ENCODE data around the gene P2RY4. TPM values are rescaled to one million over a fixed set of nuclear protein-coding genes. Genes with fewer than 3 reads are reported as not detected.
"Not testable (repeated sequence)": the region's sequence is repeated elsewhere in the genome, so short reads cannot be mapped to it uniquely, and the experiment has no call there.

The P2RY4 gene
- total and polyA plus RNA-seq, 2 donors = 0.02 TPM; not detected in 1

DNA sequence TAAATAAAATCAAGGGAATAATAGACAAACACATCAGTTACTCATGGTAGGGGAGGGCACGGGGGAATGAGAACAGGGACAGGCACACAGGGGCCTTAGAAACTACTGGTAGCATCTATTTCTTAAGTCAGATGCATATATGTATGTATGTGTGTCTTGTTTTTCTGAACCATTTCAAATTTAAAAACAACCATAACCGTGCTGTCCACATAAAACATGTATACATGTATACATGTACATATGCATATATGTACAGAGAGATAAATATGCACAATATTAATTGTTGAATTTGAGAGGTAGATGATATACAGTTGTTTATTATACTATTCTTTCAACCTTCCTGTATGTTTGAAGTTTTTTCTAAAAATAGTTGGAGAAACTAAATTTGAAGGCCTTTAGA lies 33.3 kb downstream of the P2RY4 start:
- Histone ChIP-seq H3K36me3 (ENCODE audit: control insufficient read depth in 2 of 2, insufficient read depth in 2 of 2, low read length in 1 of 2) (no peaks in the 10 kb centered on the region), H3K4me3 (ENCODE audit: low read length in 2 of 2) (no peak overlapping the region), H3K27me3 (ENCODE audit: control insufficient read depth in 2 of 2, insufficient read depth in 1 of 2, low read length in 1 of 2) (no peaks in the 10 kb centered on the region), H3K9me3 (ENCODE audit: control insufficient read depth in 2 of 2, insufficient read depth in 1 of 2, low read length in 1 of 2) (no peaks in the 10 kb centered on the region), H3K4me1 (ENCODE audit: control insufficient read depth in 2 of 2, insufficient read depth in 2 of 2, low read length in 2 of 2) (no peaks in the 10 kb centered on the region), H3K27ac (ENCODE audit: low read depth in 1 of 2, low read length in 1 of 2) (no peak overlapping the region)
- no peak for DNase-seq (ENCODE audit: low read depth in 6 of 9, low spot score in 9 of 9)
- 97% methylated on average over 2 of the region's 2 CpGs for WGBS

DNA sequence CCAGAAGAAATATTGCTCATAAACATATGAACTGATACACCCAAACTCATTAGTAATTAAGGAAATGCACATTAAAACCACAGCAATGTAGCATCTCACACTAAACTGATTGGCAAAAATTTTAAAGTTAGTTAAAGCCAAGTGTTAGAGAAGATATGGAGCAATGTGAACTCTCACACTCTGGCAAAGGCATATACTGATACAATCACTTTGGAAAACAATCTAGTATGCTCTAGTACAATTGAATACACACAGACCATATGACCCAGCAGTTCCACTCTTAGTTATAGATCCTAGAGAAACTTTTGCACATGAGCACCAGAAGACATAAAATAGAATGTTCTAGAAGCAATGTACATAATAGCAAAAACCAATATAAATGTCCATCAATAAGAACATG lies 34.0 kb downstream of the P2RY4 start:
- Histone ChIP-seq H3K4me3 (ENCODE audit: low read length in 2 of 2) (no peak overlapping the region), H3K27me3 (ENCODE audit: control insufficient read depth in 2 of 2, insufficient read depth in 1 of 2, low read length in 1 of 2) (no peaks in the 10 kb centered on the region), H3K36me3 (ENCODE audit: control insufficient read depth in 2 of 2, insufficient read depth in 2 of 2, low read length in 1 of 2) (no peaks in the 10 kb centered on the region), H3K27ac (ENCODE audit: low read depth in 1 of 2, low read length in 1 of 2) (no peak overlapping the region), H3K4me1 (ENCODE audit: control insufficient read depth in 2 of 2, insufficient read depth in 2 of 2, low read length in 2 of 2) (no peaks in the 10 kb centered on the region), H3K9me3 (ENCODE audit: control insufficient read depth in 2 of 2, insufficient read depth in 1 of 2, low read length in 1 of 2) (no peaks in the 10 kb centered on the region)
- DNase-seq (ENCODE audit: low read depth in 6 of 9, low spot score in 9 of 9) = no peak

- no peak overlapping the region for H3K27ac ChIP-seq (ENCODE audit: low read depth in 1 of 2, low read length in 1 of 2)
- H3K36me3 ChIP-seq (ENCODE audit: control insufficient read depth in 2 of 2, insufficient read depth in 2 of 2, low read length in 1 of 2) = no peaks in the 10 kb centered on the region
- no peak for DNase-seq (ENCODE audit: low read depth in 6 of 9, low spot score in 9 of 9)
- peaks cover 0 to 4% of the 10 kb centered on the region in 2 donors for H3K9me3 ChIP-seq (ENCODE audit: control insufficient read depth in 2 of 2, insufficient read depth in 1 of 2, low read length in 1 of 2)
- H3K4me3 ChIP-seq (ENCODE audit: low read length in 2 of 2) = no peak overlapping the region
- H3K4me1 ChIP-seq (ENCODE audit: control insufficient read depth in 2 of 2, insufficient read depth in 2 of 2, low read length in 2 of 2) = no peaks in the 10 kb centered on the region
- H3K27me3 ChIP-seq (ENCODE audit: control insufficient read depth in 2 of 2, insufficient read depth in 1 of 2, low read length in 1 of 2) = no peaks in the 10 kb centered on the region
- WGBS = 87% methylated on average over 5 of the region's 5 CpGs
Measured at GRCh38 chrX:70219938-70220764, 39.9 kb downstream of the P2RY4 start.

DNA sequence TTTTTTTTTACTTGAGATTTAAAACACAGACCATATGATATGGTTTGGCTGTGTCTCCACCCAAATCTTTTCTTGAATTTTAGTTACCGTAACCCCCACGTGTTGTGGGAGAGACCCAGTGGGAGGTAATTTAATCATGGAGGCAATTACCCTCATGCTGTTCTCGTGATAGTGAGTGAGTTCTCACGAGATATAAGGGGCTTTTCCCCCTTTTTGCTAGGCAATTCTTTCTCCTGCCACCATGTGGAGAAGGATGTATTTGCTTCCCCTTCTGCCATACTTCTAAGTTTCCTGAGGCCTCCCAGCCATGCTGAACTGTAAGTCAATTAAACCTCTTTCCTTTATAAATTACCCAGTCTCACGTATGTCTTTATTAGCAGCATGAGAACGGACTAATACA lies 50.4 kb downstream of the P2RY4 start:
- not testable (repeated sequence) for DNase-seq (ENCODE audit: low read depth in 6 of 9, low spot score in 9 of 9); H3K4me3 ChIP-seq (ENCODE audit: low read length in 2 of 2); H3K36me3 ChIP-seq (ENCODE audit: control insufficient read depth in 2 of 2, insufficient read depth in 2 of 2, low read length in 1 of 2); H3K4me1 ChIP-seq (ENCODE audit: control insufficient read depth in 2 of 2, insufficient read depth in 2 of 2, low read length in 2 of 2); H3K9me3 ChIP-seq (ENCODE audit: control insufficient read depth in 2 of 2, insufficient read depth in 1 of 2, low read length in 1 of 2); H3K27ac ChIP-seq (ENCODE audit: low read depth in 1 of 2, low read length in 1 of 2); H3K27me3 ChIP-seq (ENCODE audit: control insufficient read depth in 2 of 2, insufficient read depth in 1 of 2, low read length in 1 of 2)
- 69% methylated on average over 6 of the region's 6 CpGs for WGBS

GRCh38 chrX:70208479-70208878 lies 51.5 kb downstream of the P2RY4 start:
- DNase-seq (ENCODE audit: low read depth in 6 of 9, low spot score in 9 of 9) = no peak
- Histone ChIP-seq H3K9me3 (ENCODE audit: control insufficient read depth in 2 of 2, insufficient read depth in 1 of 2, low read length in 1 of 2) (no peaks in the 10 kb centered on the region), H3K27me3 (ENCODE audit: control insufficient read depth in 2 of 2, insufficient read depth in 1 of 2, low read length in 1 of 2) (no peaks in the 10 kb centered on the region), H3K27ac (ENCODE audit: low read depth in 1 of 2, low read length in 1 of 2) (no peak overlapping the region), H3K4me3 (ENCODE audit: low read length in 2 of 2) (no peak overlapping the region), H3K4me1 (ENCODE audit: control insufficient read depth in 2 of 2, insufficient read depth in 2 of 2, low read length in 2 of 2) (no peaks in the 10 kb centered on the region), H3K36me3 (ENCODE audit: control insufficient read depth in 2 of 2, insufficient read depth in 2 of 2, low read length in 1 of 2) (no peaks in the 10 kb centered on the region)

Other genes with a start within 250 kb of the P2RY4 start
- 0.05 TPM for gene AWAT2, start 210.3 kb downstream of the P2RY4 start, total RNA-seq
- gene AWAT2, start 210.3 kb downstream of the P2RY4 start, polyA plus RNA-seq = 0.11 TPM
- not detected for gene OTUD6A, start 197.7 kb downstream of the P2RY4 start, total RNA-seq
- gene OTUD6A, start 197.7 kb downstream of the P2RY4 start, polyA plus RNA-seq = 0.02 TPM
- gene IGBP1, start 126.8 kb downstream of the P2RY4 start, total RNA-seq = 99.0 TPM
- gene IGBP1, start 126.8 kb downstream of the P2RY4 start, polyA plus RNA-seq = 75.0 TPM
- not detected for gene DGAT2L6, start 82.7 kb downstream of the P2RY4 start, total RNA-seq
- 0.02 TPM for gene DGAT2L6, start 82.7 kb downstream of the P2RY4 start, polyA plus RNA-seq
- 0.05 TPM for gene AWAT1, start 25.5 kb downstream of the P2RY4 start, total RNA-seq
- 0.09 TPM for gene AWAT1, start 25.5 kb downstream of the P2RY4 start, polyA plus RNA-seq
- not detected for gene ARR3, start 8.1 kb upstream of the P2RY4 start, total RNA-seq
- 0.02 TPM for gene ARR3, start 8.1 kb upstream of the P2RY4 start, polyA plus RNA-seq
- gene RAB41, start 22.0 kb upstream of the P2RY4 start, total RNA-seq = not detected
- 0.09 TPM for gene RAB41, start 22.0 kb upstream of the P2RY4 start, polyA plus RNA-seq
- 25.4 TPM for gene PDZD11, start 29.7 kb upstream of the P2RY4 start, total RNA-seq
- gene PDZD11, start 29.7 kb upstream of the P2RY4 start, polyA plus RNA-seq = 54.6 TPM
- gene KIF4A, start 29.9 kb upstream of the P2RY4 start, total RNA-seq = 14.6 TPM
- 1.4 TPM for gene KIF4A, start 29.9 kb upstream of the P2RY4 start, polyA plus RNA-seq
- gene GDPD2, start 163.1 kb upstream of the P2RY4 start, total RNA-seq = 0.05 TPM
- gene GDPD2, start 163.1 kb upstream of the P2RY4 start, polyA plus RNA-seq = 0.09 TPM
- 5.1 TPM for gene DLG3, start 184.6 kb upstream of the P2RY4 start, total RNA-seq
- 4.8 TPM for gene DLG3, start 184.6 kb upstream of the P2RY4 start, polyA plus RNA-seq

Data from thymus (tissue), 11 donors.